Hepatocyte (in vitro differentiated cells): ENCODE results near the gene CFAP91. TPM values are rescaled to one million over a fixed set of nuclear protein-coding genes. Genes with fewer than 3 reads are reported as not detected.

Experiments used
- DNase-seq: peaks from one replicate; pipeline ENCODE4 v3.0.0-alpha.2; 2016; ENCODE audit warnings: low spot score
- H2AFZ ChIP-seq: fragments of 200-600 bp; sonication (generic); 2 replicates; pipeline ENCODE4 v1.6.0; 2016; ENCODE audit warnings: antibody characterized with exemption, mild to moderate bottlenecking
- H3K27ac ChIP-seq: fragments of 200-600 bp; sonication (generic); 2 replicates; pipeline ENCODE4 v1.5.1; 2016; ENCODE audit warnings: mild to moderate bottlenecking
- H3K27me3 ChIP-seq: fragments of 200-600 bp; sonication (generic); 2 replicates; pipeline ENCODE4 v1.6.1; 2016
- H3K36me3 ChIP-seq: fragments of 200-600 bp; sonication (generic); replicated peaks from 2 replicates; pipeline ENCODE4 v1.5.1; 2016; ENCODE audit warnings: low read depth; ENCODE audit not compliant: insufficient read depth
- H3K4me1 ChIP-seq: fragments of 200-600 bp; sonication (generic); 2 replicates; pipeline ENCODE4 v1.5.1; 2016; ENCODE audit warnings: mild to moderate bottlenecking, moderate library complexity; ENCODE audit not compliant: insufficient read depth
- H3K4me2 ChIP-seq: fragments of 200-600 bp; sonication (generic); 2 replicates; pipeline ENCODE4 v1.6.0; 2016
- H3K4me3 ChIP-seq: fragments of 200-600 bp; sonication (generic); 2 replicates; pipeline ENCODE4 v1.5.1; 2016; ENCODE audit warnings: mild to moderate bottlenecking
- H3K79me2 ChIP-seq: fragments of 200-600 bp; sonication (generic); 2 replicates; pipeline ENCODE4 v1.6.0; 2017; ENCODE audit warnings: mild to moderate bottlenecking
- H3K9me2 ChIP-seq: fragments of 200-600 bp; sonication (generic); replicated peaks from 2 replicates; pipeline ENCODE4 v1.6.0; 2017; ENCODE audit warnings: mild to moderate bottlenecking; ENCODE audit not compliant: insufficient read depth
- H3K9me3 ChIP-seq: fragments of 200-600 bp; sonication (generic); 2 replicates; pipeline ENCODE4 v1.5.1; 2016; ENCODE audit warnings: low read depth, mild to moderate bottlenecking
- H4K20me1 ChIP-seq: fragments of 200-600 bp; sonication (generic); 2 replicates; pipeline ENCODE4 v1.6.0; 2016; ENCODE audit warnings: mild to moderate bottlenecking; ENCODE audit not compliant: insufficient read depth, poor library complexity, severe bottlenecking
- EZH2 ChIP-seq: fragments of 200-600 bp; sonication (generic); IDR thresholded peaks from 2 replicates; pipeline ENCODE4 v1.6.1; 2016; ENCODE audit warnings: antibody characterized with exemption, mild to moderate bottlenecking, borderline replicate concordance
- EZH2phosphoT487 ChIP-seq: fragments of 200-600 bp; sonication (generic); IDR thresholded peaks from one replicate; pipeline ENCODE4 v1.6.1; 2018; ENCODE audit warnings: antibody characterized with exemption, mild to moderate bottlenecking, low read depth, moderate library complexity; ENCODE audit not compliant: unreplicated experiment, severe bottlenecking
- WGBS: methylation state at CpG from one replicate; pipeline ENCODE4 v1.1.6; 2016; ENCODE audit warnings: low lambda C conversion rate; ENCODE audit errors: missing lambda C conversion rate; 5-methylcytosine and 5-hydroxymethylcytosine counted together
- polyA plus RNA-seq: library from polyadenylated mRNA; unstranded; fragments of >200 nt; fragmentation: Nextera tagmentation; extraction: Ambion mirVana; gene quantifications from 2 replicates; pipeline ENCODE4 v1.2.1, GENCODE V29; 2016
- total RNA-seq: library from RNA; depleted of rRNA; stranded (reverse); fragments of >200 nt; gene quantifications from 2 replicates; pipeline ENCODE4 v1.2.3, GENCODE V29; 2014
- TF ChIP-seq, protein P1 (sequence below): fragments of 200-600 bp; sonication (generic); IDR thresholded peaks from 2 replicates; pipeline ENCODE4 v1.5.1; 2016; ENCODE audit warnings: antibody characterized with exemption, mild to moderate bottlenecking; ENCODE audit not compliant: poor library complexity

Gene CFAP91
- total and polyA plus RNA-seq, 2 experiments from 2014 or later, result 1.4 TPM; not detected in 1

DNA sequence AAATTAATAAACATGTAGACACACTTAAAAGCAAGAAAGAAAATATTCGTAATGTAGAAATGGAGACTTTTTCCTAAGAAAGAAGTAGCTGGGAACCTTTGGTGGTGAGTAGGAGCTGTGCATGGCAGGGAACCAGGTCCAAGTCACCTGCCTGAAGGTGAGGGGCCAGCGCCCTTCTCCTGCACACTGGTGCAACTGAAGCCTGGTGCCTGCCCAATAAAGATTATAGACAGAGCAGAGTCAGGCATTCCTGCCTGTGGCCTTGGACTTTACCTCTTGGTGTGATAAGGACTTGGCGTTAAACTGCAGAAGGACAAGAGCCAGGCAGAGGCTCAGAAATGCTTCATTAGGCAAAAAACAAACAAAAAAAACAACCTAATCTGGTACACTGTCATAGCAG, 14.2 kb downstream of the CFAP91 start:
- Histone ChIP-seq H3K4me2 (no peak overlapping the region), H4K20me1 (no peaks in the 10 kb centered on the region), H2AFZ (no peak overlapping the region), H3K27ac (peak overlapping the region; percentile 90), H3K4me1 (peaks cover 16% of the 10 kb centered on the region), H3K9me2 (no peaks in the 10 kb centered on the region), H3K36me3 (no peaks in the 10 kb centered on the region), H3K9me3 (no peaks in the 10 kb centered on the region), H3K4me3 (no peak overlapping the region), H3K79me2 (no peaks in the 10 kb centered on the region), H3K27me3 (no peaks in the 10 kb centered on the region)
- TF ChIP-seq EZH2, result no peak
- TF ChIP-seq, protein P1, sequence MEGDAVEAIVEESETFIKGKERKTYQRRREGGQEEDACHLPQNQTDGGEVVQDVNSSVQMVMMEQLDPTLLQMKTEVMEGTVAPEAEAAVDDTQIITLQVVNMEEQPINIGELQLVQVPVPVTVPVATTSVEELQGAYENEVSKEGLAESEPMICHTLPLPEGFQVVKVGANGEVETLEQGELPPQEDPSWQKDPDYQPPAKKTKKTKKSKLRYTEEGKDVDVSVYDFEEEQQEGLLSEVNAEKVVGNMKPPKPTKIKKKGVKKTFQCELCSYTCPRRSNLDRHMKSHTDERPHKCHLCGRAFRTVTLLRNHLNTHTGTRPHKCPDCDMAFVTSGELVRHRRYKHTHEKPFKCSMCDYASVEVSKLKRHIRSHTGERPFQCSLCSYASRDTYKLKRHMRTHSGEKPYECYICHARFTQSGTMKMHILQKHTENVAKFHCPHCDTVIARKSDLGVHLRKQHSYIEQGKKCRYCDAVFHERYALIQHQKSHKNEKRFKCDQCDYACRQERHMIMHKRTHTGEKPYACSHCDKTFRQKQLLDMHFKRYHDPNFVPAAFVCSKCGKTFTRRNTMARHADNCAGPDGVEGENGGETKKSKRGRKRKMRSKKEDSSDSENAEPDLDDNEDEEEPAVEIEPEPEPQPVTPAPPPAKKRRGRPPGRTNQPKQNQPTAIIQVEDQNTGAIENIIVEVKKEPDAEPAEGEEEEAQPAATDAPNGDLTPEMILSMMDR, result no peak
- no peak for TF ChIP-seq EZH2phosphoT487
- 72% methylated on average over 3 of the region's 3 CpGs for WGBS
- peak; percentile 78 for DNase-seq

DNA sequence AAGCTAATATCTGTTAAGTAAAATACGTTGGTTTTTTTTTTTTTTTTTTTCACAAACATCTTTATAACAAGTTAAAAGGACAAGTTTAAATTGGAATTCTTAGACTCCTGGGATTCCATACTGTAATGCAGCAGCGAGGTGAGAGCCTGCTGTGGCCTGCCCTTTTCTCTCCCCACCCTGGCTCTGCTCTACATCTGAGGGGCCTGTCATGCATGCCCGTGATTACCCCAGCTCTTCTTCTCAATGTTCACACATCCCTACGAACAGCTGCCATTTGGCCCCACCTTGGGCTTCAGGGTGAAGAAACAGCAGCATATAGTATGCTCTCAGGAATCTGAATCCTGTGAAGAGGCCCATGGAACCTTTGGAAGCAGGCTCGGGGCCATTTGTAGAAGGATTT, 14.7 kb downstream of the CFAP91 start:
- no peaks in the 10 kb centered on the region for H3K27me3 ChIP-seq
- H2AFZ ChIP-seq, result no peak overlapping the region
- no peak for DNase-seq
- no peaks in the 10 kb centered on the region for H4K20me1 ChIP-seq
- no peak overlapping the region for H3K4me2 ChIP-seq
- no peaks in the 10 kb centered on the region for H3K36me3 ChIP-seq
- H3K9me2 ChIP-seq, result no peaks in the 10 kb centered on the region
- 69% methylated on average over 5 of the region's 5 CpGs for WGBS
- peaks cover 16% of the 10 kb centered on the region for H3K4me1 ChIP-seq
- no peaks in the 10 kb centered on the region for H3K79me2 ChIP-seq
- H3K27ac ChIP-seq, result peak overlapping the region; percentile 83
- no peaks in the 10 kb centered on the region for H3K9me3 ChIP-seq
- TF ChIP-seq, protein P1, result no peak
- TF ChIP-seq EZH2phosphoT487 (no peak), EZH2 (no peak)
- H3K4me3 ChIP-seq, result no peak overlapping the region

GRCh38 chr3:119723022-119723421, 20.2 kb downstream of the CFAP91 start:
- no peak for DNase-seq
- Histone ChIP-seq H3K4me2 (no peak overlapping the region), H3K4me3 (no peak overlapping the region), H3K9me3 (no peaks in the 10 kb centered on the region), H3K9me2 (no peaks in the 10 kb centered on the region), H2AFZ (no peak overlapping the region), H3K27ac (no peak overlapping the region), H3K36me3 (no peaks in the 10 kb centered on the region), H3K79me2 (no peaks in the 10 kb centered on the region), H3K27me3 (no peaks in the 10 kb centered on the region), H4K20me1 (no peaks in the 10 kb centered on the region), H3K4me1 (peaks cover under 1% of the 10 kb centered on the region)
- 52% methylated on average over 2 of the region's 2 CpGs for WGBS
- TF ChIP-seq EZH2 (no peak), EZH2phosphoT487 (no peak)
- TF ChIP-seq, protein P1, result no peak

GRCh38 chr3:119726909-119727308, 24.1 kb downstream of the CFAP91 start:
- no peak for TF ChIP-seq EZH2
- TF ChIP-seq, protein P1, result no peak
- no peak for TF ChIP-seq EZH2phosphoT487
- Histone ChIP-seq H3K27me3 (no peaks in the 10 kb centered on the region), H4K20me1 (no peaks in the 10 kb centered on the region), H3K9me3 (no peaks in the 10 kb centered on the region), H3K9me2 (no peaks in the 10 kb centered on the region), H3K27ac (no peak overlapping the region), H3K4me2 (no peak overlapping the region), H2AFZ (no peak overlapping the region), H3K79me2 (no peaks in the 10 kb centered on the region), H3K4me3 (no peak overlapping the region), H3K4me1 (no peaks in the 10 kb centered on the region), H3K36me3 (no peaks in the 10 kb centered on the region)
- WGBS, result 88% methylated on average over 2 of the region's 2 CpGs
- no peak for DNase-seq
